GM21515 (cell line): ENCODE results near the gene FGD5.
"Not testable (repeated sequence)": the region's sequence is repeated elsewhere in the genome, so short reads cannot be mapped to it uniquely, and the experiment has no call there.

Experiments used
- ATAC-seq: cut with Tn5 transposase; IDR thresholded peaks from one replicate; pipeline ENCODE4 v1.9.1; 2021; ENCODE audit not compliant: unreplicated experiment

Gene FGD5

GRCh38 chr3:14804835-14805780 is 13.7 kb upstream of the FGD5 start:
- no peak for ATAC-seq

DNA sequence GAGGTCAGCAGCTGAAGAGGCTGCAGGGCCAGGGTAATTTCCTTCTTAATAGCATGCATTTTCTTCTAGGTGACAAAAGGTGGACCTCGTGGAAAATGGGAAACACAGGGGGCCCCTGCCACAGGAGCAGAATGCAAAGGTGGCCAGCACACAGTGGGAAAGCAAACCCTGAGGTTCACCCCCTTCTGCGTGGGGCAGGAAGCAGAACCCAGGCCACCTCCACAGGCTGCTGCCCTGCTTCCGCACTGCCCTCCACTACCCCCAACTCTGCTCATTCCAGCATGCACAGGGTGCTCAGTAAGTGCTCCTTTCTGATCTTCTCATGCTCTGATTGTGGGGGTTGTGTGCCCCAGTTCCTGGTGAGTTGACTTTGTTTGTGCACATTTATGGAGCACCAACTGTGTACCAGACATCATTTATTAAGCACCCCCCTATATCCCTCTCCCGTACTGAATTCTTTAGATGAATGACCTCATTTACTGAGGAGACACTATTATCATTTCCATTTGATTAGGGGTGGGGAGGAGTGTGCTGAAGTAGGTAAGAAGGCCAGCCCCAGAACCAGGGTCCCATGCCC is 12.7 kb upstream of the FGD5 start:
- no peak for ATAC-seq

- ATAC-seq = no peak
Observed at GRCh38 chr3:14806641-14807263, 12.0 kb upstream of the FGD5 start.

GRCh38 chr3:14808025-14808424 is 10.7 kb upstream of the FGD5 start:
- ATAC-seq = no peak

GRCh38 chr3:14808502-14809266 is 10.1 kb upstream of the FGD5 start:
- ATAC-seq = no peak

- not testable (repeated sequence) for ATAC-seq
Observed at GRCh38 chr3:14809611-14810010, 9.2 kb upstream of the FGD5 start.

DNA sequence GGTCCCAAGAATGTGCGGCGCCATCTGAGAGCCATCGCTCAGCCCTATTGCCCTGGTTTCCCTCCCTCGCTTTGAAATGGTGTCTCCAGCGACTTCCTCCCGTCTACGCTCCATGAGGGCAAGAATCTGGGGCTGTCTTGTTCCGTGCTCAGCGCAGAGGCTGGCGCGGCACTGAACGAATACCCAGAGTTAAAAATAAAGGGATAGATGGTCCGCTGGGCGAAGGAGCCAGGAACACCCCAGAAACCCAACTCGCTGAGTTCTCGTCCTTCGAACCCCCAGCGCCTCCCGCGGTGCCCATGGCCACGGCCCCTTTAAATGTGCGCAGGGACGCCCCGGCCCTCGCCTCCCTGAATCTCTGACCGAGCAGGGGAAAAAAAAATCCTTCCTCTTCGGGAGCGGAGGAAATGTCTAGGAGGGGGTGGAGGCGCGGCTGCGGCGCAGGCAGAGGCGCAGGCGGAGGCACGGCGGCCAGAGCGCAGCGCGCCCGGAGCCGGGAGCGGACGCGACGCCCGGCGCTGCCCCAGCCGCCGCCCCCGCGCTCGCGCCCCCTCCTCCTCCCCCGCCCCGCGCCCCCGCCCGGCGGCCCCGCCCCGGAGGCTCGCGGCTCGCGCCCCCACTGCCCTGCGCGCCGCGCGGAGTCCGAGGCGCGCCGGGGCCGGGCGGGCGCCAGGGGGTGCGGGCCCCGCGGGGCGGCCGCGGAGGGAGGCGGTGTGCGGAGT is 8.5 kb upstream of the FGD5 start:
- no peak for ATAC-seq

- ATAC-seq = no peak
Observed at GRCh38 chr3:14810801-14811661, 7.7 kb upstream of the FGD5 start.

- no peak for ATAC-seq
Observed at GRCh38 chr3:14811684-14812083, 7.1 kb upstream of the FGD5 start.

DNA sequence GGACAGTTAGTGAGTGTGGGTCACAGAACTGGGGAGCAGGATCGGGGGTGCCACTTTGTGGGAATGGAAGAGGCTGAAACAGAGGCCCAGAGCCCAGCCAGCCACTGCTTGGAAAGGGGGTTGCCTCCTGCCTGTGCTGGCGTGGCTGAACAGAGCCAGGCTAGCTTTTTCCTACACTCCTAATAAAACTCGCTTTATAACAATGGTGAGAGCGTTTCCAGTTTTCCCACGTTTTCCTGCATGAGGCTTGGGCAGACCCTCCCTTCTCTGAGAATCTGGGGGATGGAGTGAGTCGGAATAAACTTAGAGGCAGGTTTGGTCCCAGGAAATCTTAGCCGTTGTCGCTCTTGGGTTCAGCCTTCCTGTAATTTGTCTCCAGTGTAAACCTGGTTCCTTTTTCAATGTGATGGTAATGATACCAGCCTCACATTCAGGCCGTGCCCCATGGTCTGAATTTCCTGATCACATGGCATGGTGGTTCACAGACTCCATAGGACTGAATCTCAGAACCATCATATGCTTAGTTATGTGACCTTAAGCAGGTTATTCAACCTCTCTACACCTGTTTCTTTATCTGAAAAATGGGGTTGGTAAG is 6.5 kb upstream of the FGD5 start:
- no peak for ATAC-seq

GRCh38 chr3:14814411-14814871 is 4.3 kb upstream of the FGD5 start:
- ATAC-seq = no peak

GRCh38 chr3:14816359-14816758 is 2.4 kb upstream of the FGD5 start:
- ATAC-seq = no peak

- no peak for ATAC-seq
Observed at GRCh38 chr3:14819671-14820070, 909 bp downstream of the FGD5 start.

DNA sequence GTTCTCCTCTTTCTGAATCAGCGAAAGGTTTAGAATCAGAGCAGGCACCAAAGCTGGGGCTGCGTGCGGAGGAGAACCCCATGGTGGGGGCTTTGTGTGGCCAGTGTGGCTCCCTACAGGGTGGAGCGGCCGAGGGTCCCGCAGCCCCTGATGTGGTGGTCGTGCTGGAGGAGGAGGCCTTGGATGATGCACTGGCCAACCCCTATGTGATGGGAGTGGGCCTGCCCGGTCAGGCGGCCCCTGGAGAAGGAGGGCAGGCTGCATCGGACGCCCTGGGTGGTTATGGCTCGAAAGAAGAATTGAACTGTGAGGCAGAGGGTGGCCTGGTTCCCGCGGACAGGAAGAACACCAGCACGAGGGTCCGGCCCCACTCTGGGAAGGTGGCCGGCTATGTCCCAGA is 1.4 kb downstream of the FGD5 start:
- no peak for ATAC-seq

GRCh38 chr3:14821151-14821550 is 2.4 kb downstream of the FGD5 start:
- ATAC-seq = no peak

DNA sequence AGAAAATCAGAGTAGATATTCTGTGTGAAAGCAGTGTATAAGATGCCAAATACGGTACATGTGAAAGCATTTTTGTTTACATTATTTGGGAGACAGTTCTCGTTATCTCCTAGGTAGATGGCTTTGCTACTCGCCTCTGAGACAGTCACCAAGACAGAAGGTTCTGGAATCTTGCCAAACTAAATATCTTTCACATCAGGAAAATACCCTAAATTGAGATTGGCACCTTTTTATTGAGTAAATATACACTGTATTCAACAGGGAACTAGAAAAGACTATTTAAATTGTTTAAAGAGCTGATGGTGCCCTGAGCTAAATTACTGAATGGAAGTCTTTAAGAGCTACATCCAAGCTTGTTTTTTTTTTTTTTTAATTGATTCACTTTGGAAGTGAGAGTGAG is 3.4 kb downstream of the FGD5 start:
- ATAC-seq = no peak

- no peak for ATAC-seq
Observed at GRCh38 chr3:14822670-14823390, 4.1 kb downstream of the FGD5 start.

GRCh38 chr3:14823393-14823792 is 4.6 kb downstream of the FGD5 start:
- no peak for ATAC-seq
